ENCODE results near the gene SPRY2. TPM values are rescaled to one million over a fixed set of nuclear protein-coding genes. Genes with fewer than 3 reads are reported as not detected.
A peak's percentile ranks its signal among the peaks of the same experiment; 100 is the strongest.

SPRY2 gene
- total and polyA plus RNA-seq, 2 of the 13 experiments (the other 11 are each of a cell fraction or from before 2014, with no cell fraction given) = 7.4 to 25.1 TPM

- TF ChIP-seq ZNF569 (CRISPR knock-in tag; IDR thresholded peaks at IDR 0.05; ENCODE audit: borderline replicate concordance) = no peak
- TF ChIP-seq PHB2 (IDR thresholded peaks at IDR 0.05; ENCODE audit: partially characterized antibody) = no peak
- TF ChIP-seq MLLT10 (CRISPR knock-in tag; IDR thresholded peaks at IDR 0.05) = no peak
- no peak for TF ChIP-seq ZFP1 (CRISPR knock-in tag; IDR thresholded peaks at IDR 0.05)
- TF ChIP-seq DMAP1 (CRISPR knock-in tag; IDR thresholded peaks at IDR 0.05) = no peak; the same call in 1 of the 2 replicates
- TF ChIP-seq ARNT2 (CRISPR knock-in tag; IDR thresholded peaks at IDR 0.05; ENCODE audit: low read depth) = peak; percentile 79; the same call in 1 of the 2 replicates
- TF ChIP-seq POLR2AphosphoS2 (IDR thresholded peaks at IDR 0.05; ENCODE audit: low read depth, low read length) = no peak
- TF ChIP-seq DBP (CRISPR knock-in tag; IDR thresholded peaks at IDR 0.05; ENCODE audit: not compliant biosample characterization) = no peak
- peak; percentile 71 for TF ChIP-seq PHF21A (CRISPR knock-in tag; IDR thresholded peaks at IDR 0.05)
- TF ChIP-seq LBX2 (CRISPR knock-in tag; IDR thresholded peaks at IDR 0.05; ENCODE audit: borderline replicate concordance) = no peak
- TF ChIP-seq ZBTB42 (CRISPR knock-in tag; IDR thresholded peaks at IDR 0.05) = no peak
- TF ChIP-seq MYPOP (CRISPR knock-in tag; IDR thresholded peaks at IDR 0.05) = peak; percentile 96
- no peak for TF ChIP-seq ZNF280B (CRISPR knock-in tag; IDR thresholded peaks at IDR 0.05; ENCODE audit: borderline replicate concordance)
- no peak; the same call in 1 of the 2 replicates for TF ChIP-seq ZNF160 (CRISPR knock-in tag; IDR thresholded peaks at IDR 0.05)
- no peak for TF ChIP-seq GATA4 (IDR thresholded peaks at IDR 0.05; ENCODE audit: borderline replicate concordance, low read depth)
- no peak for TF ChIP-seq U2AF2 (IDR thresholded peaks at IDR 0.05; ENCODE audit: low read depth, low read length)
- TF ChIP-seq SALL2 (CRISPR knock-in tag; IDR thresholded peaks at IDR 0.05) = 0 out of 2 replicates have a peak, but pooled peaks have one; percentile 23
- peak; percentile 78; the same call in 1 of the 2 replicates for TF ChIP-seq ZNF142 (CRISPR knock-in tag; IDR thresholded peaks at IDR 0.05)
- TF ChIP-seq ZNF691 (CRISPR knock-in tag; IDR thresholded peaks at IDR 0.05; ENCODE audit: borderline replicate concordance, low read depth) = no peak
Observed at GRCh38 chr13:80341101-80341755, at the start of gene SPRY2 (continued).

Measured in HepG2 (cell line).